H1 (cell line): Measurements from ENCODE around the gene ADAMTS16. TPM values are rescaled to one million over a fixed set of nuclear protein-coding genes. Genes with fewer than 3 reads are reported as not detected.

Source experiments
- CTCF ChIA-PET: fragments of 300-600 bp; sonication (Branson Sonifier 250); formaldehyde crosslinking; loops from one replicate; lab custom pipeline; 2021; ENCODE audit not compliant: partially characterized antibody; lab: Charles Lee
- POLR2A ChIA-PET: fragments of 300-600 bp; sonication (Branson Sonifier 250); formaldehyde crosslinking; loops from one replicate; lab custom pipeline; 2021; ENCODE audit warnings: inconsistent platforms; ENCODE audit not compliant: partially characterized antibody; lab: Charles Lee
- DNase-seq, 2 experiments: peaks; one replicate each; pipeline versions ENCODE4 v3.0.0 to v3.0.0-alpha.2; 2010 to 2022; ENCODE audit warnings: low spot score in 2 of 2, low read depth in 1 of 2, mixed read lengths in 1 of 2
- FAIRE-seq: peaks from 2 replicates; lab custom pipeline; 2011; peaks lifted over from hg19 to GRCh38; lab: Jason Lieb, UNC
- H2AFZ ChIP-seq: 2 replicates; pipeline ENCODE4 v1.8.1; 2012; ENCODE audit warnings: low read length, inconsistent platforms
- H2AK5ac ChIP-seq: 2 replicates; pipeline ENCODE4 v1.6.1; 2013; ENCODE audit warnings: low read depth, low read length
- H2BK120ac ChIP-seq: replicated peaks from 2 replicates; pipeline ENCODE3; 2013; ENCODE audit warnings: low read depth, low read length, inconsistent platforms
- H2BK12ac ChIP-seq: 2 replicates; pipeline ENCODE4 v1.6.1; 2013; ENCODE audit warnings: low read depth, low read length
- H2BK15ac ChIP-seq: 2 replicates; pipeline ENCODE4 v1.6.1; 2013; ENCODE audit warnings: low read length
- H2BK20ac ChIP-seq: 2 replicates; pipeline ENCODE4 v1.6.1; 2013; ENCODE audit warnings: low read length
- H2BK5ac ChIP-seq: 2 replicates; pipeline ENCODE4 v1.6.1; 2013; ENCODE audit warnings: low read depth, low read length
- H3K14ac ChIP-seq: 2 replicates; pipeline ENCODE4 v1.6.1; 2013; ENCODE audit warnings: inconsistent platforms; ENCODE audit not compliant: insufficient read length
- H3K18ac ChIP-seq: 2 replicates; pipeline ENCODE4 v1.6.1; 2013; ENCODE audit warnings: low read length; ENCODE audit errors: extremely low read depth
- H3K23ac ChIP-seq: 2 replicates; pipeline ENCODE4 v1.6.1; 2013; ENCODE audit warnings: inconsistent platforms; ENCODE audit not compliant: insufficient read length
- H3K23me2 ChIP-seq: 2 replicates; pipeline ENCODE4 v1.6.1; 2013; ENCODE audit warnings: low read depth, low read length
- H3K27ac ChIP-seq: 2 replicates; pipeline ENCODE4 v1.6.1; 2011; ENCODE audit warnings: low read depth, low read length, inconsistent platforms
- H3K27me3 ChIP-seq, 4 experiments: replicated peaks in 1 of 4; 1 replicate in 1 of 4; 2 replicates in 3 of 4; pipeline versions ENCODE4 v1.6.1 to v1.8.1; 2011 to 2013; ENCODE audit warnings: low read length in 3 of 4, mild to moderate bottlenecking in 3 of 4, inconsistent platforms in 2 of 4, mixed read lengths in 2 of 4, moderate library complexity in 1 of 4; ENCODE audit not compliant: control insufficient read depth in 3 of 4, insufficient read depth in 3 of 4; ENCODE audit errors: extremely low read depth in 1 of 4
- H3K36me3 ChIP-seq, 4 experiments: 2 replicates each; pipeline versions ENCODE4 v1.6.1 to v1.8.1; 2011 to 2013; ENCODE audit warnings: mild to moderate bottlenecking in 4 of 4, low read length in 3 of 4, moderate library complexity in 2 of 4, control low read depth in 1 of 4, inconsistent platforms in 1 of 4; ENCODE audit not compliant: insufficient read depth in 4 of 4, control insufficient read depth in 2 of 4
- H3K4ac ChIP-seq: replicated peaks from 2 replicates; pipeline ENCODE3; 2013; ENCODE audit warnings: low read length, low read depth, mixed read lengths, inconsistent platforms; ENCODE audit not compliant: insufficient read length
- H3K4me1 ChIP-seq, 4 experiments: replicated peaks in 1 of 4; 1 replicate in 1 of 4; 2 replicates in 3 of 4; pipeline versions ENCODE4 v1.6.1 to v1.8.1; 2011 to 2013; ENCODE audit warnings: low read length in 3 of 4, inconsistent platforms in 2 of 4, mixed read lengths in 1 of 4; ENCODE audit not compliant: insufficient read depth in 4 of 4, control insufficient read depth in 3 of 4
- H3K4me2 ChIP-seq, 2 experiments: 2 replicates each; pipeline versions ENCODE4 v1.6.1 to v1.8.1; 2011 to 2013; ENCODE audit warnings: low read depth in 2 of 2, low read length in 2 of 2, control low read depth in 1 of 2, inconsistent platforms in 1 of 2, mild to moderate bottlenecking in 1 of 2; ENCODE audit not compliant: insufficient read depth in 1 of 2
- H3K4me3 ChIP-seq, 4 experiments: fragments of 200-600, 300-600 bp in 1 of 4; sonication (generic), shearing (Covaris generic), sonication (Bioruptor Twin) in 1 of 4; 2 replicates each; pipeline versions ENCODE4 v1.5.1 to v1.8.1; 2011 to 2016; ENCODE audit warnings: low read length in 4 of 4, low read depth in 3 of 4, control low read depth in 2 of 4, inconsistent platforms in 2 of 4, mild to moderate bottlenecking in 2 of 4, mixed read lengths in 1 of 4, moderate library complexity in 1 of 4; ENCODE audit not compliant: insufficient read depth in 2 of 4; ENCODE audit errors: extremely low read depth in 1 of 4
- H3K56ac ChIP-seq: replicated peaks from 2 replicates; pipeline ENCODE3; 2013; ENCODE audit warnings: low read depth, mild to moderate bottlenecking, mixed read lengths, low read length, inconsistent platforms; ENCODE audit not compliant: insufficient read length
- H3K79me1 ChIP-seq: 2 replicates; pipeline ENCODE4 v1.6.1; 2013; ENCODE audit warnings: low read depth, low read length, control low read depth
- H3K79me2 ChIP-seq, 2 experiments: 2 replicates each; pipeline versions ENCODE4 v1.6.1 to v1.8.1; 2012 to 2013; ENCODE audit warnings: low read length in 2 of 2, mild to moderate bottlenecking in 2 of 2, inconsistent platforms in 1 of 2; ENCODE audit not compliant: insufficient read depth in 2 of 2, control insufficient read depth in 1 of 2
- H3K9ac ChIP-seq, 4 experiments: replicated peaks in 1 of 4; 1 replicate in 1 of 4; 2 replicates in 3 of 4; pipeline versions ENCODE4 v1.6.1 to v1.8.1; 2011 to 2013; ENCODE audit warnings: low read depth in 3 of 4, low read length in 3 of 4, control low read depth in 2 of 4, mild to moderate bottlenecking in 2 of 4, moderate library complexity in 2 of 4, inconsistent platforms in 1 of 4; ENCODE audit errors: extremely low read depth in 1 of 4
- H3K9me3 ChIP-seq, 2 experiments: 2 replicates each; pipeline versions ENCODE4 v1.6.1 to v1.8.1; 2012 to 2013; ENCODE audit warnings: mild to moderate bottlenecking in 2 of 2, moderate library complexity in 2 of 2, control low read depth in 1 of 2, inconsistent platforms in 1 of 2, low read depth in 1 of 2, low read length in 1 of 2, mixed read lengths in 1 of 2; ENCODE audit not compliant: insufficient read depth in 2 of 2
- H4K20me1 ChIP-seq, 2 experiments: replicated peaks in 1 of 2; 2 replicates each; pipeline versions ENCODE3 to v1.8.1; 2011 to 2013; ENCODE audit warnings: inconsistent platforms in 2 of 2, low read length in 2 of 2, mild to moderate bottlenecking in 1 of 2; ENCODE audit not compliant: insufficient read depth in 2 of 2, control insufficient read depth in 1 of 2
- H4K5ac ChIP-seq: 2 replicates; pipeline ENCODE4 v1.6.1; 2013; ENCODE audit warnings: low read length, low read depth, mixed read lengths, inconsistent platforms; ENCODE audit not compliant: insufficient read length
- H4K8ac ChIP-seq: 2 replicates; pipeline ENCODE4 v1.8.0; 2013; ENCODE audit warnings: mild to moderate bottlenecking, moderate library complexity, low read length, inconsistent platforms; ENCODE audit not compliant: insufficient read depth; ENCODE audit errors: extremely low read depth
- H4K91ac ChIP-seq: replicated peaks from 2 replicates; pipeline ENCODE3; 2013; ENCODE audit warnings: low read length, mixed read lengths, inconsistent platforms; ENCODE audit not compliant: insufficient read length
- ASH2L ChIP-seq: fragments of 200-600, 300-600 bp; sonication (generic); IDR thresholded peaks from one replicate; pipeline ENCODE4 v1.7.1; 2017; ENCODE audit warnings: low read length
- HDAC2 ChIP-seq, 2 experiments: fragments of 300-600 bp in 1 of 2; sonication (generic) in 1 of 2; IDR thresholded peaks; 2 replicates each; pipeline ENCODE4 v1.6.1; 2011 to 2012; ENCODE audit warnings: low read depth in 2 of 2, low read length in 2 of 2, mild to moderate bottlenecking in 2 of 2, moderate library complexity in 2 of 2, borderline replicate concordance in 1 of 2, inconsistent platforms in 1 of 2
- JUN ChIP-seq: IDR thresholded peaks from 2 replicates; pipeline ENCODE4 v1.6.1; 2011; ENCODE audit warnings: low read depth, mild to moderate bottlenecking, improper control_type of control experiment, low read length
- KDM1A ChIP-seq: fragments of 200-600, 300-600 bp; sonication (generic); IDR thresholded peaks from 2 replicates; pipeline ENCODE4 v1.7.1; 2016; ENCODE audit warnings: mild to moderate bottlenecking, low read length, borderline replicate concordance
- MAFK ChIP-seq: IDR thresholded peaks from 2 replicates; pipeline ENCODE4 v1.6.1; 2012; ENCODE audit warnings: low read depth, mild to moderate bottlenecking, improper control_type of control experiment, low read length
- RAD21 ChIP-seq, 2 experiments: IDR thresholded peaks in 1 of 2; conservative IDR thresholded peaks in 1 of 2; 2 replicates each; pipeline ENCODE4 v1.6.1; 2011; ENCODE audit warnings: low read depth in 2 of 2, low read length in 2 of 2, improper control_type of control experiment in 1 of 2, inconsistent platforms in 1 of 2, mild to moderate bottlenecking in 1 of 2, moderate library complexity in 1 of 2
- SP2 ChIP-seq: IDR thresholded peaks from 2 replicates; pipeline ENCODE4 v1.6.1; 2012; ENCODE audit warnings: mild to moderate bottlenecking, low read length, inconsistent platforms
- SP4 ChIP-seq: IDR thresholded peaks from 2 replicates; pipeline ENCODE4 v1.6.1; 2012; ENCODE audit warnings: low read length, inconsistent platforms
- WGBS, 2 experiments: shearing (Covaris generic) in 1 of 2; methylation state at CpG; one replicate each; pipeline versions ENCODE4 v1.1.6 to v1.1.7; 2013 to 2015; ENCODE audit warnings: low lambda C conversion rate in 2 of 2, mixed read lengths in 2 of 2, inconsistent platforms in 1 of 2, low coverage in 1 of 2, missing lambda C conversion rate in 1 of 2; ENCODE audit not compliant: insufficient replicate concordance in 2 of 2, insufficient coverage in 1 of 2, insufficient read length in 1 of 2; ENCODE audit errors: extremely low coverage in 1 of 2, missing lambda C conversion rate in 1 of 2; 5-methylcytosine and 5-hydroxymethylcytosine counted together
- polyA plus RNA-seq, 7 experiments: library from polyadenylated mRNA; depleted of rRNA in 3 of 7; stranded (reverse) in 5 of 7; unstranded in 2 of 7; fragments of >200 nt in 5 of 7; fragments of 200-250 nt in 2 of 7; gene quantifications; 1 replicate in 5 of 7; 2 replicates in 1 of 7; 4 replicates in 1 of 7; pipeline versions ENCODE4 v1.2.1 to v1.2.3, GENCODE V29; 2011 to 2013; ENCODE audit warnings: missing spikeins in 2 of 7, mixed read lengths in 2 of 7
- total RNA-seq: library from RNA; stranded (reverse); fragmentation: NEBNext Ultra II Directional; extraction: Animal tissue kit (Norgen Biotek cat#: 25700); gene quantifications from 2 replicates; pipeline ENCODE4 v1.2.1, GENCODE V29; 2021
- TF ChIP-seq, protein P1 (sequence below): IDR thresholded peaks from 2 replicates; pipeline ENCODE4 v1.6.1; 2012; ENCODE audit warnings: inconsistent platforms

The ADAMTS16 gene
- total and polyA plus RNA-seq, 2 of the 8 experiments (the other 6 are each of a cell fraction or from before 2014, with no cell fraction given): 3.7 to 16.0 TPM

DNA sequence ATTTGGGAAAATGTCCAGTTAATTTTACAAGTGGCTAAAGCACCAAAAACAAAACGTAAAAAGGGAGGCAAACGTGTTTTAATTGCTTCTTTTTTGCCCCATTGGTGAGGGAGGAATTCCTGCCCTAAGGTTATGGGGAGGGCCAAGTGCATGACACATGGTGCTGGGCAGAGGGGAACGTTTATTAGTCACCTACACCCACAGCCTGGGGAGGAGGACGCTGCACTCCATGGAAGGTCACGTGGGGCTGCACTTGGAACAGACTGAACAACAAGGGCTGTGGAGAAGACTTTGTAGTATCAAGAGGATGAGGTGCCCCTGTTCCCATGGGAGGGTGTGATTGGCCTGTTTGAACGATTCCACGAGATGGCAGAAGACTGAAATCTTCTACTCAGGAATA, 13.7 kb upstream of the ADAMTS16 start:
- H4K5ac ChIP-seq: no peak overlapping the region
- H2AFZ ChIP-seq: 0 out of 2 replicates have a peak overlapping the region, but pooled peaks have one; percentile 41
- no peak overlapping the region for H3K9ac ChIP-seq
- DNase-seq (no peak), FAIRE-seq (no peak)
- H3K4ac ChIP-seq: no peak overlapping the region
- H4K20me1 ChIP-seq: no peaks in the 10 kb centered on the region
- H3K14ac ChIP-seq: no peak overlapping the region
- no peak overlapping the region for H3K4me3 ChIP-seq
- H3K18ac ChIP-seq: no peak overlapping the region
- TF ChIP-seq HDAC2 (IDR thresholded peaks at IDR 0.05; ENCODE audit: borderline replicate concordance in 1 of 2, low read depth in 2 of 2, low read length in 2 of 2) (no peak), SP4 (no peak), SP2 (no peak), JUN (no peak), RAD21 (IDR thresholded peaks at IDR 0.05 in 1 of 2, conservative IDR thresholded peaks at IDR 0.05 in 1 of 2; ENCODE audit: low read depth in 2 of 2, low read length in 2 of 2) (no peak), ASH2L (no peak), MAFK (no peak), KDM1A (no peak)
- TF ChIP-seq, protein P1, sequence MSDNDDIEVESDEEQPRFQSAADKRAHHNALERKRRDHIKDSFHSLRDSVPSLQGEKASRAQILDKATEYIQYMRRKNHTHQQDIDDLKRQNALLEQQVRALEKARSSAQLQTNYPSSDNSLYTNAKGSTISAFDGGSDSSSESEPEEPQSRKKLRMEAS: no peak
- no peak overlapping the region for H2BK120ac ChIP-seq
- no peaks in the 10 kb centered on the region for H3K4me1 ChIP-seq
- no peak overlapping the region for H2BK15ac ChIP-seq
- no peaks in the 10 kb centered on the region; a peak in 1 of 7 replicates for H3K27me3 ChIP-seq
- no peak overlapping the region for H3K56ac ChIP-seq
- no peak overlapping the region for H3K23ac ChIP-seq
- no peak overlapping the region for H3K27ac ChIP-seq
- H3K79me2 ChIP-seq: no peaks in the 10 kb centered on the region
- H2BK20ac ChIP-seq: no peak overlapping the region
- no peak overlapping the region for H2AK5ac ChIP-seq
- no peaks in the 10 kb centered on the region for H3K9me3 ChIP-seq
- no peak overlapping the region for H2BK5ac ChIP-seq
- peak overlapping the region; percentile 71; the same call in 1 of the 2 replicates for H2BK12ac ChIP-seq
- no peak overlapping the region for H3K4me2 ChIP-seq
- H4K8ac ChIP-seq: no peak overlapping the region
- H4K91ac ChIP-seq: no peak overlapping the region
- no peaks in the 10 kb centered on the region for H3K23me2 ChIP-seq
- H3K36me3 ChIP-seq: no peaks in the 10 kb centered on the region
- ChIA-PET POLR2A (no interaction called here), CTCF (no interaction called here)
- WGBS, 2 experiments: 81% methylated on average over 7 of the region's 7 CpGs; no CpG with 5 or more reads in 1 of the 2 experiments
- no peaks in the 10 kb centered on the region for H3K79me1 ChIP-seq
